Measurements from ENCODE around the gene SULT2B1.
"Not testable (repeated sequence)": the region's sequence is repeated elsewhere in the genome, so short reads cannot be mapped to it uniquely, and the experiment has no call there.

SULT2B1 gene

DNA sequence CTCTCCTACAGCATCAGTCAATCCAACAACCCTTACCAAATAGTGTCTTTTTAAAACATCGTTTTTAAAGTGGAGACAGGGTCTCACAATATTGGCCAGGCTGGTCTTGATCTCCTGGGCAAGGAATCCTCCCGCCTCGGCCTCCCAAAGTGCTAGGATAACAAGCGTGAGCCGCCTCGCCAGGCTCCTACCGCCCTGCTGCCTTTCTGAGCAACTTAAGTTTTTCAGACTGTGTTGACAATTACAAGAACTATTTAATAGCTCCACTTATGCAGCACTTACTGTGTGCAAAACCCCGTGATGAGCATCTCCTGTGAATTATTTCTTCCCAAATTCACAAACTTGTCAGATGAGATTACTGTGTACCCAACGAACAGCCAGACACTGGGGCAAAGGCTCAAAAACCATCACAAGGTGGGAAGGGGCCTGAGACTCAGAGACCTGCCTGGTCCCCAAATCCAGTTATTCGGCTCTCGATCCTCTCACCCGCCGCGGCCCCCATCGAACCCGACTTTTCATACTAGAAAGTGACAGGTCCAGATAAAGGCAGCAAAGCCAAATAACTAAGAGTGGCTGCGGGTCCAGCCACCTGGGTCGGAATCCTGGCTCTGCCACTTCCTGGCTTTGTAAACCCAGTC lies 66.4 kb downstream of the SULT2B1 start:
- no peak for DNase-seq (ENCODE audit: extremely low read depth in 1 of 2, low read depth in 1 of 2)

DNA sequence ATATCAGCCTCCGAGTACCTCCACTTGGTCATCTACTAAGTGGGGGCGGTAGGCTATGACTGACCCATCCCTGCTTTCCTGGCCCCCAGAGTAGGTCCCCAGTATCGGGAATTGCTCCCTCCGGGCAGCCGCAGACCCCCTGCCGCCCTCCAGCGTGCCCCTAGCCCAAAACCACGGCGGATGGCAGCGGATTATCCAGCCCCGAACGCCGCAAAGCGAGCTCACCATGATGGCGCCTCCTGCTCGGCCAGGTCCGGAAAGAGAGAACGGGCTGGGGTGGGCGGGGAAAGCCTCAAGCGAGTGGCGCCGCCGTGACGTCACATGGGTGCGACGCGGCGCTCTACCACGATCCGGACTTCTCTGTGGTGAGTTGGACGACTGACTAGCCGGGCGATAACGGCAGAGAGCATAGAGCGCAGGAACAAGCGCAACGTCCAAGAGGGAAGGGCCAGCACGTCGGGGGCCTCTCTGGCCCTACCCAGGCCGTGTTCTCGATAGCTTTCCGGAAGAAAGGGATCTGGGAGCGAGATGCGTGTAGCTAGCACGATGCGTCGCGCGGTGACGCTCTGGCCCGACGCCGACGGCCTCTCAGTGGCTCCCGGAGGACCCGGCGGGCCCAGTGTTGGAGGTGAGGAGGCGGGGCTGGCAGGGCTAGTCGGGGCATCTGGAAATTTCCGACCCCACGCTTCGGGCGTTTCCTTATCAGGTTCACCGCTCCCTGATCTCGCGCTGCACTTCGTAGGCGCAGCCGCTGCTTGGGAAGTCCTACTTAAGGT lies 67.1 kb downstream of the SULT2B1 start, which contains the start of the genes RPL18 and SPHK2:
Gene RPL18, minus strand, starts transcription at position 263 of the 776 bp plus-strand sequence. Its CDS starts 35 bp downstream, at position 228.
Gene SPHK2, plus strand, starts transcription at position 591 of the 776 bp plus-strand sequence. CDS start 1,009 bp downstream, outside the sequence.
- peak; percentile 82 to 89 for DNase-seq (ENCODE audit: extremely low read depth in 1 of 2, low read depth in 1 of 2)

DNA sequence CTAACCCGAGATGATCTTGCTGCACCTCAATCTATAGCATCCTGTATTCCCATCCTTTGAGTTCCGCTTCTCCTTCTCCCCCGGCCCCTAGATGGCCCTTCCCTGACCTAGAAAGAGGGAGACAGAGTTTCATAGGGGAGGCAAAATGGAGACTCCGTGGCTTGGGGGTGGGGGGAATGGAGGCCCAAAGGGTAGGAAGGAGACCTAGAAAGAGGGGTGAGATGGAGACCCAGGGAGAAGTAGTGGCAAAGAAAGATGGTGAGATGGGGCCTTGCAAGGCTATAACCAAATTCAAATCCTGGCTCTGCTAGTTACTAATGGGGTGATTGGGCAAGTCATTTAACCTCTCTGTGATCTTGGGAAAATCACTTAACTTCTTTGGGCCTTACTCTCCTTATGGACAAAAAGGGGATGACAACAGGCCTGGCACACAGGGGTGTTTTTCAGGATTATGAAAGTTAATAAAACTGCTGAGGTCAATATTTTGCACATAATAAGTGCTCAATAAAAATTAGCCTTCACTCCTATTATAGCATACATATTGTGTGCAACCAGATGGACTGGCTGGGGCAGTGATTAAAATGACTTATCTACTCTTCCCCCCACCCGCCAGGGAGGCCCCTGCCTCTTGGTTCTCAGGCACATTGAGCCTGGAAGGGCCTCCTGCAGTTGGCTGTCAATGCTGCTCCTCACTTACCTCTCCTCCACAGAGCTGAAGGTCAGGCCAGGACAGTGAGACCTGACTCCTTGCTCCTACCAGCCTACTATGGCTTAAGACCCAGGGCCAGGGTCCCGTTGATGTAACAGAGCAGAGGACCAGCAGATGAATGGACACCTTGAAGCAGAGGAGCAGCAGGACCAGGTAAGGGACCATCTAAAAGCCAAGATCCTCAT lies 68.0 kb downstream of the SULT2B1 start:
- no peak for DNase-seq (ENCODE audit: extremely low read depth in 1 of 2, low read depth in 1 of 2)

DNA sequence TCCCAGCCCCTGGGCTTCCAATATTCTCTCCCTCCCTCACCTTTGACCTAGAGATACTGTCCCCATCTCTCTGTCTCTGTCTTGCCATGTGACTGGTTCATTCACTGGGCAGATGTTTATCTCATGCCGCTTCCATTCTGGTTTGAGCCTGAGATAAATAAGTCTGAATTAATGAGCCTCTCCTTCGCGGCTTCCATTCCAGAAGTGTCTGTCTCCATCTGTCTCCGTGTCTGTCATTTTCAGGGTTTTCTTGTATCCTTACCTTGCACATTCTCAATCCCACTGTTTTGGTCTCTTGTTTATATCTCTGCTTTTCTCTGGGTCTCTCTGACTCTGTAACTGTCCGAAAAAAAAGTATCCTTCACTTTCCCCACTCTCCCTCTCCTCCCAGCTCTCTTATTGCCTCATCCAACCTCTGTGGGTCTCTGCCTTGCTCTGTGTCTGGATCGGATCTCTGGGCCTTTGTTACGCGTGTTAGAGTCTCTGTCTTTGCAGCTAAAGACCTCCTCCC lies 71.6 kb downstream of the SULT2B1 start:
- no peak for DNase-seq (ENCODE audit: extremely low read depth in 1 of 2, low read depth in 1 of 2)

DNA sequence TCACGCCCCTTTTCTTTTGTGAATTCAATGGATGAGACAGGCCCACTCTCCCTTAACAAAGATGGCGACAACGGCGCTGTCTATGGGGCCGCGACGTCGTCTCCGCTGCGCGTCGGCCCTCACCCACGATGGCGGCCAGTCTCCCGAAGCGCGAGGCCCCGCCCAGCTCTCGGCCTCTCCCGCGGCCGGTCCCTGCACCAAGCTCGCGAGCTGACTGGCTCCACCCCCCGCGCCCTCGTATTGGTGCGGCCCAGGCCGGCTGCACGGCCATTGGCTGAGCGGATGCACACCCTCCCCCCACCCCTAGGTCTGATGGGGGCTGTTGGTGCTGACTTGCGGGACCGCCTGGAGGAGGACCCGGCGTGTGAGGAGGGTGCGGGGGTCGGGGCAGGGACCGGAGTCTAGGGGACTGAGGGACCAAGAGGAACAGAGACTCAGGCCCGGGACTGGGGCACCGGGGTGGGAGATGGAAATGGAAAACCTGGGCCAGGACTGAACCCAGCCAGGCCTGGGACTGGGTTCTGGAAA lies 72.2 kb downstream of the SULT2B1 start:
- DNase-seq (ENCODE audit: extremely low read depth in 1 of 2, low read depth in 1 of 2), result peak; percentile 88 to 94

DNA sequence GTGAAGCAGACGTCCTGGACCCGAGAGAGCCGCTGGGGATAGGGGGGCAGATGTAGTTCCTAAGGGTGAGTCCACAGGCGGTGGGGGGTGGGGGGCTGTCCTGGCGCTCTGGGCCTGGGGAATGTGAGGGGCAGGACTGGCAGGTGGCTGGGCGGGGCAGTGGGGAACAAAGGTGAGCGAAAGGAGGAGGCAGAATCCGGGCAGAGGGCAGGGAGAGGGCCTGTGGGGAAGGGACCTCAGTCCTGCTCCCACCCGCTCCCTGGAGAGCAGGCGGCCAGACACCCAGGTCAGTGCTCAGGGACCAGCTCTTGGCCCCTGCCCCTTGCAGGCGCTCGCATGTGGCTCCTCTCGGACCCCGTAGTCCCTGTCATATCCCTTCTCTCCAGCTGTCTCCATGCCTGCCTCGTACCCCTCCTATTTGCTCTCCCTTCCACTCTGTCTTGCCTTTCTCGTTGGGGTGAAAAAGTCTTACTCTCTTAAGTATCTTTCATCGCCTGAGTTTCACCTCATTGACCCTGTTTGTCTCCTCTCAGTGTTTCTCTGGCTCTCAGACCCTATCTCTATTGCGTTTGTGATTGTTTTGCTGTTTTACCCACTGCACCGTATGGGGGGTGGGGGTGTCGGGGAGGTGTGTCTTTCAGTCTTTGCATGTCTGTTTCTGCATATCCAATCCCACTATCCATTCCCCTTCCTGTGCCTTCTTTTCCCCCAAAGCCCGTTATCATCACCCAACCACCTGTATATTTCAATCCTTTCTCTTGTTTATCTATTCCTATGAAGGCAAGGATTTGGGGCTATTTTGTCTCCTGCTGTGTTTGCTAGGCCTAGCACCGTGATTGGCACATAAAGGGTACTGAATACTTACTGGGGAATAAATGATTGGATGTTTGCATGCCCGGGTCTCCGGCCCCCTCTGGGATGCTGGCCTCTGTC lies 73.1 kb downstream of the SULT2B1 start:
- no peak for DNase-seq (ENCODE audit: extremely low read depth in 1 of 2, low read depth in 1 of 2)

DNA sequence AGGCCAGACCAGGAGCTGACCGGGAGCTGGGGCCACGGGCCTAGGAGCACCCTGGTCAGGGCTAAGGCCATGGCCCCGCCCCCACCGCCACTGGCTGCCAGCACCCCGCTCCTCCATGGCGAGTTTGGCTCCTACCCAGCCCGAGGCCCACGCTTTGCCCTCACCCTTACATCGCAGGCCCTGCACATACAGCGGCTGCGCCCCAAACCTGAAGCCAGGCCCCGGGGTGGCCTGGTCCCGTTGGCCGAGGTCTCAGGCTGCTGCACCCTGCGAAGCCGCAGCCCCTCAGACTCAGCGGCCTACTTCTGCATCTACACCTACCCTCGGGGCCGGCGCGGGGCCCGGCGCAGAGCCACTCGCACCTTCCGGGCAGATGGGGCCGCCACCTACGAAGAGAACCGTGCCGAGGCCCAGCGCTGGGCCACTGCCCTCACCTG lies 73.9 kb downstream of the SULT2B1 start:
- DNase-seq (ENCODE audit: extremely low read depth in 1 of 2, low read depth in 1 of 2), result no peak

DNA sequence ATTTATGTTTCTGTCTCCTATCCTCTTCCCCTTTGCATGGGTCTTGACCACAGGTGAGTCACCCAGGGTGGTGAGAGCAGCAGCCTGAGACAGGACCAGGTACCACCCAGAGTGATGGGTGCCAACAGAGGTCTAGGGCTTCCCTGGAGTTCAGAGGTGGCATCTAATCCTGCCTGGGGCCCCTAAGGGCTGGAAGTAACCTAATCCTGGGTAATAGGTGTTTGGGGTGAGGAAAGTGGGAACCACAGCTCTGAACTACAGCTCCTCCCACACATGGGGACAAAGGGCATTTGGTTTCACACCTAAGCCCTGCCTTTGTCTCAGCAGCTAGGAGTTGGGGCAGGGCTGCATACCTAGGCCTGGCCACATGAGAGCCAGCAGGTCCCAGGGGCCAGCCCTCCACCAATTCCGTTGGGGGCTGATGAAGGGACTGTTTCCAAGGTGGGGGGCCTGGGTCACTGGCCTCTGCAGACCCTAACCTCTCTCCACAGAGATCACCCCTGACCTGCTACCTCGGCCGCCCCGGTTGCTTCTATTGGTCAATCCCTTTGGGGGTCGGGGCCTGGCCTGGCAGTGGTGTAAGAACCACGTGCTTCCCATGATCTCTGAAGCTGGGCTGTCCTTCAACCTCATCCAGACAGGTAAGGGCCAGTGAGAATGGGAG lies 75.4 kb downstream of the SULT2B1 start:
- DNase-seq (ENCODE audit: extremely low read depth in 1 of 2, low read depth in 1 of 2), result no peak

DNA sequence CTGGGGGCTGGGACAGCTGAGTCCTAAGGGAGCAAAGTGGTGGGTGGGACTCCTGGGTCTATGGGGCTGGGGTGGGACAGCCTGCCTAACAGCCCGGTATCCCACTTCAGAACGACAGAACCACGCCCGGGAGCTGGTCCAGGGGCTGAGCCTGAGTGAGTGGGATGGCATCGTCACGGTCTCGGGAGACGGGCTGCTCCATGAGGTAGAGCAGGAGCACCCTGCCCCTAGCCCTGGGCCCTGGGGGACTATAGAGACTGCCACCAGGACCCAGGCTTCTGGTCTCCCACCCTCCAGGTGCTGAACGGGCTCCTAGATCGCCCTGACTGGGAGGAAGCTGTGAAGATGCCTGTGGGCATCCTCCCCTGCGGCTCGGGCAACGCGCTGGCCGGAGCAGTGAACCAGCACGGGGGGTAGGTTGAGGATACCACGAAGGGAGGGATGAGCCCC lies 75.9 kb downstream of the SULT2B1 start:
- DNase-seq (ENCODE audit: extremely low read depth in 1 of 2, low read depth in 1 of 2), result no peak

DNA sequence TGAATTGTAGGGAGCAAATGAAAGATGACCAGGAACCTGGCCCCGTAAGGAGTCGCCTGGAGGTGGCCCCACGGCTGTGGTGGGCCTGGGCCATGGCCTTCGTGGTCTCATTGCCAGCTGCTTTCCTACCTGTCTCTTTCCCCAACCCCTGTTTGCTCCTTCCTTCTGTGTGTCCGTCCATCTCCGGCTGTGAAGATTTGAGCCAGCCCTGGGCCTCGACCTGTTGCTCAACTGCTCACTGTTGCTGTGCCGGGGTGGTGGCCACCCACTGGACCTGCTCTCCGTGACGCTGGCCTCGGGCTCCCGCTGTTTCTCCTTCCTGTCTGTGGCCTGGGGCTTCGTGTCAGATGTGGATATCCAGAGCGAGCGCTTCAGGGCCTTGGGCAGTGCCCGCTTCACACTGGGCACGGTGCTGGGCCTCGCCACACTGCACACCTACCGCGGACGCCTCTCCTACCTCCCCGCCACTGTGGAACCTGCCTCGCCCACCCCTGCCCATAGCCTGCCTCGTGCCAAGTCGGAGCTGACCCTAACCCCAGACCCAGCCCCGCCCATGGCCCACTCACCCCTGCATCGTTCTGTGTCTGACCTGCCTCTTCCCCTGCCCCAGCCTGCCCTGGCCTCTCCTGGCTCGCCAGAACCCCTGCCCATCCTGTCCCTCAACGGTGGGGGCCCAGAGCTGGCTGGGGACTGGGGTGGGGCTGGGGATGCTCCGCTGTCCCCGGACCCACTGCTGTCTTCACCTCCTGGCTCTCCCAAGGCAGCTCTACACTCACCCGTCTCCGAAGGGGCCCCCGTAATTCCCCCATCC lies 76.7 kb downstream of the SULT2B1 start:
- no peak for DNase-seq (ENCODE audit: extremely low read depth in 1 of 2, low read depth in 1 of 2)

DNA sequence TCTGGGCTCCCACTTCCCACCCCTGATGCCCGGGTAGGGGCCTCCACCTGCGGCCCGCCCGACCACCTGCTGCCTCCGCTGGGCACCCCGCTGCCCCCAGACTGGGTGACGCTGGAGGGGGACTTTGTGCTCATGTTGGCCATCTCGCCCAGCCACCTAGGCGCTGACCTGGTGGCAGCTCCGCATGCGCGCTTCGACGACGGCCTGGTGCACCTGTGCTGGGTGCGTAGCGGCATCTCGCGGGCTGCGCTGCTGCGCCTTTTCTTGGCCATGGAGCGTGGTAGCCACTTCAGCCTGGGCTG lies 77.3 kb downstream of the SULT2B1 start:
- DNase-seq (ENCODE audit: extremely low read depth in 1 of 2, low read depth in 1 of 2), result no peak

DNA sequence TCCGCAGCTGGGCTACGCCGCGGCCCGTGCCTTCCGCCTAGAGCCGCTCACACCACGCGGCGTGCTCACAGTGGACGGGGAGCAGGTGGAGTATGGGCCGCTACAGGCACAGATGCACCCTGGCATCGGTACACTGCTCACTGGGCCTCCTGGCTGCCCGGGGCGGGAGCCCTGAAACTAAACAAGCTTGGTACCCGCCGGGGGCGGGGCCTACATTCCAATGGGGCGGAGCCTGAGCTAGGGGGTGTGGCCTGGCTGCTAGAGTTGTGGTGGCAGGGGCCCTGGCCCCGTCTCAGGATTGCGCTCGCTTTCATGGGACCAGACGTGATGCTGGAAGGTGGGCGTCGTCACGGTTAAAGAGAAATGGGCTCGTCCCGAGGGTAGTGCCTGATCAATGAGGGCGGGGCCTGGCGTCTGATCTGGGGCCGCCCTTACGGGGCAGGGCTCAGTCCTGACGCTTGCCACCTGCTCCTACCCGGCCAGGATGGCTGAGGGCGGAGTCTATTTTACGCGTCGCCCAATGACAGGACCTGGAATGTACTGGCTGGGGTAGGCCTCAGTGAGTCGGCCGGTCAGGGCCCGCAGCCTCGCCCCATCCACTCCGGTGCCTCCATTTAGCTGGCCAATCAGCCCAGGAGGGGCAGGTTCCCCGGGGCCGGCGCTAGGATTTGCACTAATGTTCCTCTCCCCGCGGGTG lies 77.8 kb downstream of the SULT2B1 start:
- no peak for DNase-seq (ENCODE audit: extremely low read depth in 1 of 2, low read depth in 1 of 2)

DNA sequence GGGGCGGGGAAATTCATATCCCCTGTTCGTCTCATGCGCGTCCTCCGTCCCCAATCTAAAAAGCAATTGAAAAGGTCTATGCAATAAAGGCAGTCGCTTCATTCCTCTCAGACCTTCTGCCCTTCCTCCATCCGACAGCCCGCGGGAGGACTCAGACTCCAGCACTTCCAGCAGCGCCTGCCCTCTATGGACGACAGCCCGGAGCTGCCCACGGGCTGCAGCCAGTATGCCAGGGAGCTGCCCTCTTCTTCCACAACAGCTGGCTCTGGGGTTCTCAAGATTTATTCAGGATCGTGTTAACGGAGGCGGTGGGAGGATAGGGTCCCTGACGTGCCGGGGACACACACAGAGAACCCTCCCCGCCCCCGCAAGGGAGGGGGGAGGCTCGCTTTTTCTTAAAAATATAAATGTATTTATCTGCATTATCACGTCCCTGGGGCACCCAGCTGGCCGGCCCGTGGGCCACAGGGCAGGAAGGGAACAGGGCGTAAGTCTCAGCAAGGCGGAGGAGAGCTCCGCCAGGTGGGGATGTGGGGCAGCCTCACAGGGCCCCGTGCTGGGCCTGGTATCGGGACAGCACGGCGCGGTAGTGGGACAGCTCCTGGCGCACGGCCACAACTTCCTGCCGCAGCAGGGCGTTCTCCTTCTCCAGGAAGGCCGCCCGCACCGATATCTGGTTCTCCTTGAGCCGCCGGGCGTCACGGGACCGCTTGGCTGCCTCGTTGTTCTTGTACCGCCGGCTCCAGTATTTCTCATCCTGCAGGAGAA lies 78.5 kb downstream of the SULT2B1 start:
- DNase-seq (ENCODE audit: extremely low read depth in 1 of 2, low read depth in 1 of 2), result no peak

DNA sequence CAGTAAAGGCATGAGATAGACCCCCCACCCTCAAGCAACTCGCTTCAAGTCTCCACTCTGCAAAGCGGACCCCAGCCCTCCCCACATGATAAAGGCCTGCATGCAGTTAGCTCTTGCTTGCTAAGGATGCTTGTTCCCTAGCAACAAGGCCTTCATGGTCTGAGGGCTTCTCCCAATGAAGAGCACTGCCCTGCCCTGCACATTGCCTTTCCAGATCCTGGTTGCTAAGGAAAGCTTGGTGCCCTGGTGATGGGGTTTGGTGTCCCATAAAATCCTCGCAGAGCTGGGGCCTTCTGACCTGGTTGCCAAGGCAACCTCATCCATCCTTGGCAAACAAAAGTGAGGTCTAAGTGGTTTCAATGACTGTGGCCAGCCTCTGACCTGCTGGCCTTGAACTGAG lies 79.3 kb downstream of the SULT2B1 start:
- no peak for DNase-seq (ENCODE audit: extremely low read depth in 1 of 2, low read depth in 1 of 2)

DNA sequence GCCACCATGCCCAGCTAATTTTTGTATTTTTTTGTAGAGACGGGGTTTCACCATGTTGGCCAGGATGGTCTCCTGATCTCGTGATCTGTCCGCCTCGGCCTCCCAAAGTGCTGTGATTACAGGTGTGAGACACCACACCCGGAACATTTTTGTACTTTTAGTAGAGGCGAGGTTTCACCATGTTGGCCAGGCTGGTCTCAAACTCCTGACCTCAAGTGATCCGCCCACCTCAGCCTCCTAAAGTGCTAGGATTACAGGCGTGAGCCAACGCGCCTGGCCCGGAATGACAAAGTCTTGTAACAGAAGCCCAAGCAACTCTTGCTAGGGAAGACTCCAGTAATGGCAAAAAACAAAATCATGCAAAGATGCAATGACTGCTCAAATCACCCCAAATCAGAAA lies 80.3 kb downstream of the SULT2B1 start:
- DNase-seq (ENCODE audit: extremely low read depth in 1 of 2, low read depth in 1 of 2), result not testable (repeated sequence)

DNA sequence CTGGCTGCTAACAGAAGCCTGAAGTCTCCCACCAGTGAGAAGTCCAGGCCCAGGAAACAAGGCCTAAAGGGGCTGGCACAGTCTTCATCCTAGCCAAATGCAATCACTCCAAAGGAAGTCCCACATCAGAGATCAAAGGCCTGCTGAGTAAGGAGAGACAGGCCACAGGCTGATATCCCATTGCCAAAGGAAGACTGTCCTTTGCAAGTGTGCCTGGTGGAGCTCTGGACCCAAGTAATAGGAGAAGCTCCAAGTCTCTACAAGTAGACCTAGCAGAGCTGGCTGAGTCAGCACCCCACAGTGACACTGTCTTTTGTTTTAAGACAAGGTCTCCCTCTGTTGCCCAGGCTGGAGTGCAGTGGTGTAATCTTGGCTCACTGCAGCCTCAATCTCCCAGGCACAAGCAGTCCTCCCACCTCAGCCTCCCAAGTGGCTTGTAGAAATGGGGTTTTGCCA lies 80.7 kb downstream of the SULT2B1 start:
- no peak for DNase-seq (ENCODE audit: extremely low read depth in 1 of 2, low read depth in 1 of 2)
